DOHH2 (cell line): ENCODE measurements around the gene NOCT.
"Not testable (repeated sequence)": the region's sequence is repeated elsewhere in the genome, so short reads cannot be mapped to it uniquely, and the experiment has no call there.

Experiments
- EZH2phosphoT487 ChIP-seq: fragments of 200-600 bp; sonication (generic); IDR thresholded peaks from 2 replicates; pipeline ENCODE4 v1.6.1; 2017; ENCODE audit warnings: borderline replicate concordance, mild to moderate bottlenecking, antibody characterized with exemption, low read length, moderate library complexity, mixed read lengths
- TF ChIP-seq, protein P1 (sequence below): fragments of 200-600 bp; sonication (generic); IDR thresholded peaks from one replicate; pipeline ENCODE4 v1.5.1; 2014; ENCODE audit warnings: antibody characterized with exemption, mild to moderate bottlenecking, low read depth, low read length; ENCODE audit not compliant: poor library complexity, severe bottlenecking

DNA sequence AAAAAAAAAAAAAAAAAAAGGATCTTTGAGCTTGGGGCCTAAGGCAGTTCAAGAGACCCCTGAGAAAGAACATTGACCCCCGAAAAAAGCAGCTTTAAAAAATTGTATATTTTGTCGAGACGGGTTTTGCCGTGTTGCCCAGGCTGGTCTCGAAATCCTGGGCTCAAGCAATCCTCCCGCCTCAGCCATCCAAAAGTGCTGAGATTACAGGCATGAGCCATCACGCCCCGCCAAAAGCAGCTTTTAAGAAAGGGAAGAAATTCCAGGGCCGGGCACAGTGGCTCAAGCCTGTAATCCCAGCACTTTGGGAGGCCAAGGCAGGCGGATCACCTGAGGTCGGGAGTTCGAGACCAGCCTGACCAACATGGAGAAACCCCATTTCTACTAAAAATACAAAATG, 5.5 kb downstream of the NOCT start:
- not testable (repeated sequence) for TF ChIP-seq EZH2phosphoT487
- TF ChIP-seq, protein P1, sequence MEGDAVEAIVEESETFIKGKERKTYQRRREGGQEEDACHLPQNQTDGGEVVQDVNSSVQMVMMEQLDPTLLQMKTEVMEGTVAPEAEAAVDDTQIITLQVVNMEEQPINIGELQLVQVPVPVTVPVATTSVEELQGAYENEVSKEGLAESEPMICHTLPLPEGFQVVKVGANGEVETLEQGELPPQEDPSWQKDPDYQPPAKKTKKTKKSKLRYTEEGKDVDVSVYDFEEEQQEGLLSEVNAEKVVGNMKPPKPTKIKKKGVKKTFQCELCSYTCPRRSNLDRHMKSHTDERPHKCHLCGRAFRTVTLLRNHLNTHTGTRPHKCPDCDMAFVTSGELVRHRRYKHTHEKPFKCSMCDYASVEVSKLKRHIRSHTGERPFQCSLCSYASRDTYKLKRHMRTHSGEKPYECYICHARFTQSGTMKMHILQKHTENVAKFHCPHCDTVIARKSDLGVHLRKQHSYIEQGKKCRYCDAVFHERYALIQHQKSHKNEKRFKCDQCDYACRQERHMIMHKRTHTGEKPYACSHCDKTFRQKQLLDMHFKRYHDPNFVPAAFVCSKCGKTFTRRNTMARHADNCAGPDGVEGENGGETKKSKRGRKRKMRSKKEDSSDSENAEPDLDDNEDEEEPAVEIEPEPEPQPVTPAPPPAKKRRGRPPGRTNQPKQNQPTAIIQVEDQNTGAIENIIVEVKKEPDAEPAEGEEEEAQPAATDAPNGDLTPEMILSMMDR: not testable (repeated sequence)
